Kasumi-1 (cell line): ENCODE data around the gene PCSK1N.
A peak's percentile ranks its signal among the peaks of the same experiment; 100 is the strongest.
"Not testable (repeated sequence)": the region's sequence is repeated elsewhere in the genome, so short reads cannot be mapped to it uniquely, and the experiment has no call there.

Experiments used
- DNase-seq, 2 experiments: peaks; one replicate each; lab custom pipeline; 2025; lab: John Stamatoyannopoulos, UW

The PCSK1N gene

DNA sequence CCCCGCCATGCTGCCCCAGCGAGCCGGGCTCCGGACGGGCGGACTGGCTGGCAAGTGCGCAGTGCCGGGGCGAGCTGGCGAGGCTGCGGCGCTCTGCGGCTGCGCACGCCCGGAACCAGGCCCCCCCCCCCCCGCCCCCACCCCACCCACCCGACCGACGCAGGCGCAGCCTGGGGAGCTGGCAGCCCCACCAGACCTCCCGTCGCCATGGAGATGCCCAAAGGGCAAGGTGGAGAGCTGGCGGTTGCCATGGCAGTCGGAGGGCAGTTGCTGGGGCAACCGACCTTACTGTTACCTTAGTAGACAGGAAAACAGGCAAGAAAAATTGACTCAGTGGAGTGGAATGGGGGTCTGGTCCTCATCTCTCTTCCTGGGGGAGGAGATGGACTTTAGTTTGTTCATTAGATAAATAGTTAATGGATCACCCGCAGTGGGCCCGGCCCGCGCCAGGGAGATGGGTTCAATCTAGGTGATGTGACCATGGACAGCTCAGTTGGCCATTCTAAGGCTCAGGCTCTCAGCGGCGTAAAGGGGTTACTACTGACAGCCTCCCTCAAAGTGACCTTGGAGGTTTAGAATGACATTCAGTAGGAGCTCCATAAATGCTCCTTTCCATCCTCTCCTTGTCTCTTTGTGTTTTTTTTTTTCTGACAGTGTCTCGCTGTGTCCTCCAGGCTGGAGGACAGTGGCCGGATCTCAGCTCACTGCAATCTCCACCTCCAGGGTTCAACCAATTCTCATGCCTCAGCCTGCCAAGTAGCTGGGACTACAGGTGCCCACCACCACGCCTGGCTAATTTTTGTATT is at the start of gene PCSK1N:
Gene PCSK1N (minus strand): TSS at position 87 of the 806 bp plus-strand sequence. CDS start 78 bp downstream, at position 9.
- no peak for DNase-seq

GRCh38 chrX:48883729-48884128 is 48.3 kb upstream of the PCSK1N start:
- no peak for DNase-seq

GRCh38 chrX:48876944-48877343 is 41.5 kb upstream of the PCSK1N start:
- not testable (repeated sequence) for DNase-seq

DNA sequence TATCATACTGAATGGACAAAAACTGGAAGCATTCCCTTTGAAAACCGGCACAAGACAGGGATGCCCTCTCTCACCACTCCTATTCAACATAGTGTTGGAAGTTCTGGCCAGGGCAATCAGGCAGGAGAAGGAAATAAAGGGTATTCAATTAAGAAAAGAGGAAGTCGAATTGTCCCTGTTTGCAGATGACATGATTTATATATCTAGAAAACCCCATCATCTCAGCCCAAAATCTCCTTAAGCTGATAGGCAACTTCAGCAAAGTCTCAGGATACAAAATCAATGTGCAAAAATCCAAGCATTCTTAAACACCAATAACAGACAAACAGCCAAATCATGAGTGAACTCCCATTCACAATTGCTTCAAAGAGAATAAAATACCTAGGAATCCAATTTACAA is 36.6 kb upstream of the PCSK1N start:
- DNase-seq = not testable (repeated sequence)

GRCh38 chrX:48864210-48864609 is 28.8 kb upstream of the PCSK1N start:
- DNase-seq = no peak

- DNase-seq = peak; percentile 7 to 23
Observed at GRCh38 chrX:48854898-48855297, 19.5 kb upstream of the PCSK1N start.

- not testable (repeated sequence) for DNase-seq
Observed at GRCh38 chrX:48854121-48854804, 18.9 kb upstream of the PCSK1N start.

DNA sequence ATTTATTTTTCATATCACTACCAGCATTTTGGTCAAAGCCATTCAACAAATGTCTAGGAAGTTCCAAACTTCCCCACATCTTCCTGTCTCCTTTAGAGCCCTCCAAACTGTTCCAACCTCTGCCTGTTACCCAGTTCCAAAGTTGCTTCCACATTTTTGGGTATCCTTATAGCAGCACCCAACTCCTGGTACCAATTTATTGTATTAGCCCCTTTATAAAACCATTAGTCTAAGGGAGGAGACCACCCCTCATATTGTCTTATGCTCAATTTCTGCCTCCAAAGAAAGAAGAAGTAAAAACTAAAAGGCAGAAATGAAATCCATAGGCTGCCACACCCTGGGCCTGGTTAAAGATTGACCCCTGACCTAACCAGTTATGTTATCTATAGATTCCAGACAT is 18.1 kb upstream of the PCSK1N start:
- DNase-seq = not testable (repeated sequence)

DNA sequence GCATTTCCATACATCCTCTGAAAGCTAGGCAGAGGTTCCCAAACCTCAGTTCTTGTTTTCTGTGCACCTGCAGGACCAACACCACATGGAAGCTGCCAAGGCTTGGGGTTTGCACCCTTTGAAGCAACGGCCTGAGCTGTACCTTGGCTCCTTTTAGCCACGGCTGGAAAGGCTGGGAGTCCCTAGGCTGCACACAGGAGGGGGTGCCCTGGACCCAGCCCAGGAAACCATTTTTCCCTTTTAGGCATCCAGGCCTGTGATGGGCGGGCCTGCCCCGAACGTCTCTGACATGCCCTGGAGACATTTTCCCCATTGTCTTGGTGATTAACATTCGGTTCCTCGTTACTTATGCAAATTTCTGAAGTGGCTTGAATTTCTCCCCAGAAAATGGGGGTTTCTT is 17.4 kb upstream of the PCSK1N start:
- no peak for DNase-seq

DNA sequence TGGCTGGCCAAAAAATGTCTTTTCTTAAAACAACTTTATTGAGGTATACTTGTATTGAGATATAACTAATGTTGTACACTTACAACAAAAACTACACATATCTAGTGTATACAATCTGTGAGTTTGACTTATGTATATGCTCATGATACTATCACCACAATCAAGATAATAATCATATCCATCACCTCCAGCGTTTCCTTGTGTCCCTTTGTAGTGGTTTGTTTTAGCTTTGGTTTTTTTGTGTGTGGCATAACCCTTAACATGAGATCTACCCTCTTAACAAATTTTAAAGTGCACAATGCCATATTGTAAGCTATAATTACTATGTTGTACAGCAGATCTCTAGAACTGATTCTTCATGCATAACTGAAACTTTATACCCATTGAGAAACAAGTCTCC is 13.4 kb upstream of the PCSK1N start:
- no peak for DNase-seq

- no peak for DNase-seq
Observed at GRCh38 chrX:48839686-48840085, 4.3 kb upstream of the PCSK1N start.

DNA sequence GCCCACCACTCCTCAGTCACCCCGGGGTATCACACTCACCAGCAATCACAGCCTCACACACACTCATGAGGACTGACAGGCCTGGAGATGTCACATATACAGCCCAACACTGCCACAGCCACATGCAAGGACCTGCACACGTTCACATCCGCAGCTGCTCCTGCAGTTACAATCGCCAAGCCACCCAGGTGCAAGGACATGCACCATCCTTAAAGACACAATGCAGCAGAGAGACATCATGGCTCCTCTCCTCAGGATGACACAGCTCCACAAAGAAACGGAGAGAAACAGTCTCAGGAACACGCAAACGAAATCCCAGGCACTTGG is 1.1 kb downstream of the PCSK1N start:
- no peak for DNase-seq

DNA sequence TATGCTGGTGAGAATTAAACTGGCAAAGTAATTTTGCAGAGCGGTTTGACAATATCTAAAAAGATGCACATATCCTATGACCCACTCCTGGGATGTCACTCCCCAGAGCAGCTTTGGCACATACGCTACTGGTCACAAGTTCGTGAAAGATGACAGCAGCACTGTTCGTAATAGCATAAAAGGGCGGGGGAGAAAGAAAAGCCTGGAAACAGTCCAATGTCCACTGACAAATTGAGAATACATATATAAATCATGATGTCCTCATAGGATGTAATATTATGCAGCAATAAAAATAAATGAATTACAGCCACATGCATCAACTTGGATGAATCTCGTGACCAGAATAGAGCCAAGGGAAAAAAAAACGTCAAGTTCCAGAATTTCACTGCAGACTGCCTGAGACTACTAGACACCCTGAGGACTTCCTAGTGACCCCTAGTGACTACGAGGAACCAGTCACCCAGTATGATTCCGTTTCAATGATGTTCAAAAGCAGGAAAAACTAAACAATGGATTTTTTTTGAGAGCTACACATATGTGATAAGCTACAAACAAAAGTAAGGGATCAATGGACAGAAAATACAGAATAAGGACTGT is 1.8 kb downstream of the PCSK1N start:
- peak; percentile 17 to 20 for DNase-seq

GRCh38 chrX:48831909-48832291 is 3.5 kb downstream of the PCSK1N start:
- DNase-seq = no peak

DNA sequence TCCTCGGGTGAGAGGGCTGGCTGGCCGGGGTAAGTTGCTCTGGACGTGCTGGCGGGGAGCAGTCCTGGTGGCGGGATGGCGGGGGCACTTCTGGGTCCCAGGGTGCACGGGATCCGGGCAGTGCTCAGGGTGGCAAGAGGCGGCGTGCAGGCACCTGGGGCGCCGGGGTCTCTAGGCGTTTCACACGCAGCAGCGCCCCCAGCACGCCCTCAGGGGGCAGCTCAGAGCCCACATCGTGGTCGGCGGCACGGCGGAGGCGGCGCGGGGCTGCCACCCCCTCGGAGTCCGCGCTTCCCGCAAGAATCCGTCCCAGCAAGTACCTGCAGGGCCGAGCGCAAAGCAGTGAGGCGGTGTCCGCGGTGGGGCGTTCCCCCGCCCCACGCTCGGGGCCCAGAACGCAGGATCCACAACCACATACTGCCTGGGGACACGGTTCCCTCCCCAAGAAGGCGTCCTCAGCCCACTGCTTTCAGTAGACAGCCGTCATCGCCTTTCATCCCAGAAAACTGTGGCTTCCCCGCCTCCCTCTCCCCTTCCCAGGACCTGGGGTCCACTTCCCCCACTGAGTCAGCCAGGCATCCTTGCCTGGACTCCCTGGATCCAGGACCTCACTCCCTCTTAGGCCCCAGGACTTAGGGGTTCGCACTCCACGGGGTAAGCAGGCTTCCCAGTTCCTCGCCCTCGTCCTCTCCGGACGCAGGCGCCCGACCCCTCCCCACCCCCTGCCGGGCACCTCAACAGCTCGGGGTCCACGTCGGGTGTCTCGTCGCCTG is 4.1 kb downstream of the PCSK1N start:
- no peak for DNase-seq

GRCh38 chrX:48829016-48829735 is 6.2 kb downstream of the PCSK1N start:
- DNase-seq = no peak

GRCh38 chrX:48827654-48827968 is 7.8 kb downstream of the PCSK1N start:
- DNase-seq = no peak

DNA sequence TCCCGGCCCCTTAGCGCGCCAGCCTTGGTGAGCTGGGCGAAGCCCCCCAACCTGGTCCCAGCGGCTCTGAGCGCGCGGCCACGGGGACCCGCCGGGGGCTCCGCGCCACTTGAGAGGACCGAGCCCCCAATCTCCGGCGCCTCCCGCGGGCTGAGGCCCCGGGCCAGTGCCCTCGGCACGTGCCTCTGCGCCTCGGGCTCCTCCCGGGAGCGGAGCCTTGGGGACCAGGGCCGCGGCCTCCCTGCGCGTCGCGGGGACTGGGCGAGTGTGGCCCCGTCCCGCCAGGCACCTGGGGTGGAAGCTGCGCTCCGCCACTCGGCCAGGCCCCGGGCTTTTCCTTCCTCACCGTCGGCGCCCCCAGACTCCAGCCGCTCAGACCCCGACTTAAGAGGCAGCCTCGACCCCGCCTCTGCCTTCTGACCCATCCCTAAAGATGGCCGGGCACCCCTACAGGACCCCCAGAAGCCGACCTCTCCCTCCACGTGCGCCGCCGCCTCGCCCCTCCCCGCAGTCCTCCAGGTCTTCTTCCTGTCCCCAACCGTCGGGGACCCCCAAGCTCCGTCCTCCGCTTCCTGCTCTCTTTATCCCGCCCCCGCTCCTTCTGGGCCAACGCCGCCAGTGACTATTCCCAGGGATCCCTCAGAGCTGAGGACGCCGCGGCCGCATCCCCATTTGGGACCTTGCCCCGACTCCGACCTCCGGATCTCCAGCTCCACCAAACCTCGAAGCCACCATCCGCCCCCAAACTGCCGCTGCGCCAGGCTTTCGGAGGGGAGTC is 8.3 kb downstream of the PCSK1N start:
- peak; percentile 3 to 9 for DNase-seq

DNA sequence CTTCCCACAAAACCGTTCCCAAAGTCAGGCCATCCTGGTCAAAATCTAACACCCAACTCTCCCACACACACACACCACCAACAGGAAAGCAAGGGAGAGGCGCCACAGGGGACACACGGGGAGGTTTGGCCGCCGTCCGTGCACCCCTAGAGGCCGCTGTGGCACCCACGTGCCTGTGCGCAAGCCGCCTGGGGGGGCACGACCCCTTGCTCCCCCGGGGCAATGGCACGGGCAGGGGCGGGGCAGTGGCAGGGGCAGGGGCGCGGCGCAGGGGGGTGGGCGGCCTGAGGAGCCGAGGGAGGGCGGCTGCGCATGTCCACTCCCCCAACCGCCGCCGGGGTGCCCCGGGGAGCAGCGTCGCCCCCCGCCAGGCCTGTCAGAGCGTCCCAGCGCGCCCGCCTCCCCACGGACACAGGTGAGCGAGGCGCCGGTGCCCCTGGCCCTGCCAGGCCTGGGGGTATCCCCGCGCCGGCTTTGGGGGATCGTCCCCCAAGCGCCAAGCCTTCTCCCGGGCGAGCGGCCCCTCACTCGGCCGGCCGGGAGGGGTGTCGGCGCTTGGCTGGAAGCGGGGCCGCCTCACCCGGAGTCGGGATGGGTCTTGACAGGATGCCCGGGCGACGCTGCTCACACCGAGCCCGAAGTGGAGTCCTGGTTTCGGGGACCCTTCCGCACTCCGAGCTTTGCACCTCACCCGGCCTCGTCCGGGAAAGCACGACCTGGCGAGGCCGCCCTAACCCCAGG is 9.1 kb downstream of the PCSK1N start, which contains the start of gene ERAS:
Gene ERAS (plus strand): TSS at position 379 of the 741 bp plus-strand sequence. CDS start 2,611 bp downstream, outside the sequence.
- DNase-seq = peak; percentile 33 to 58

DNA sequence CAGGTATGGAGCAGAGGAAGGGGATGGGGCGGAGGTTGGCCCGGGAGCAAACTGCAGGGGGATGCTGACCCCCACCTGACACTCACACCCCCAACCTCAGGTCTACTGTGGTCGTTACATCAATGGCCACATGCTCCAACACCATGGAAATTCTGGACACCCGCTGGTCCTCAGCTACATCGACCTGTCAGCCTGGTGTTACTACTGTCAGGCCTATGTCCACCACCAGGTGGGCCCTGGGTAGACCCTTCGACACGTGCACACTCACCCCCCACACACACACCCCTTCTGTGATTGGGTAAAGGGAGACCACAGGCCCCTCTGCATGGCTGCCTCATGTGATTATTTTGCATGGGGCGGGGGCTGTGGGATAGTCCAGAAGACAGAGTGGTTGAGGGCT is 11.3 kb downstream of the PCSK1N start:
- no peak for DNase-seq
